ENCODE data around the gene SLC7A8.

The SLC7A8 gene

DNA sequence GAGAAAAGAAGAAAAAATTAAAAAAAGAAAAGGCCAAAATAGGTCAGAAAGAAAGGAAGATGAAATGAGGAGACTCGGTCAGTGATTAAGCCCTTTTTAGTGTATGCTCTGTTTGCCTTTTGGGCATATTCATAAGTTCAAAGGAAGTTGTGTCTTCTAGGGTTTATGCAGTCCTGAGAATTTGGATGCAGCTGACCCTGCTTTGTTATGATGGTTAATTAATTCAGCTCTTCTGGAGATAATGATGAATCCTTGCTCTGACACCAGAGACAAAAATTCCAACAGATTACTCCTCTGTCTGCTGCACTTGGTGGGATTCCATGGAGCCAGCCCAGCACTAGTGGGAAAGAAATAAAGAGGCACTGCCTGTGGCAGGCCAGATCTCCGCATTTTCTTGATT lies 4.5 kb upstream of the SLC7A8 start (continued):
- TF ChIP-seq TSHZ1 (tag by site-specific recombination; IDR thresholded peaks at IDR 0.05; ENCODE audit: borderline replicate concordance) (no peak), ZNF621 (tag by site-specific recombination; IDR thresholded peaks at IDR 0.05) (no peak), ZNF354C (tag by site-specific recombination; IDR thresholded peaks at IDR 0.05; ENCODE audit: borderline replicate concordance, low read depth) (no peak), ZNF112 (tag by site-specific recombination; IDR thresholded peaks at IDR 0.05) (no peak), ZNF280C (tag by site-specific recombination; IDR thresholded peaks at IDR 0.05) (no peak), ZBTB1 (tag by site-specific recombination; IDR thresholded peaks at IDR 0.05) (no peak), INSM2 (tag by site-specific recombination; IDR thresholded peaks at IDR 0.05) (no peak)
- TF ChIP-seq, protein P1, sequence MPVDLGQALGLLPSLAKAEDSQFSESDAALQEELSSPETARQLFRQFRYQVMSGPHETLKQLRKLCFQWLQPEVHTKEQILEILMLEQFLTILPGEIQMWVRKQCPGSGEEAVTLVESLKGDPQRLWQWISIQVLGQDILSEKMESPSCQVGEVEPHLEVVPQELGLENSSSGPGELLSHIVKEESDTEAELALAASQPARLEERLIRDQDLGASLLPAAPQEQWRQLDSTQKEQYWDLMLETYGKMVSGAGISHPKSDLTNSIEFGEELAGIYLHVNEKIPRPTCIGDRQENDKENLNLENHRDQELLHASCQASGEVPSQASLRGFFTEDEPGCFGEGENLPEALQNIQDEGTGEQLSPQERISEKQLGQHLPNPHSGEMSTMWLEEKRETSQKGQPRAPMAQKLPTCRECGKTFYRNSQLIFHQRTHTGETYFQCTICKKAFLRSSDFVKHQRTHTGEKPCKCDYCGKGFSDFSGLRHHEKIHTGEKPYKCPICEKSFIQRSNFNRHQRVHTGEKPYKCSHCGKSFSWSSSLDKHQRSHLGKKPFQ (tag by site-specific recombination; IDR thresholded peaks at IDR 0.05) = no peak
- TF ChIP-seq, protein P2, sequence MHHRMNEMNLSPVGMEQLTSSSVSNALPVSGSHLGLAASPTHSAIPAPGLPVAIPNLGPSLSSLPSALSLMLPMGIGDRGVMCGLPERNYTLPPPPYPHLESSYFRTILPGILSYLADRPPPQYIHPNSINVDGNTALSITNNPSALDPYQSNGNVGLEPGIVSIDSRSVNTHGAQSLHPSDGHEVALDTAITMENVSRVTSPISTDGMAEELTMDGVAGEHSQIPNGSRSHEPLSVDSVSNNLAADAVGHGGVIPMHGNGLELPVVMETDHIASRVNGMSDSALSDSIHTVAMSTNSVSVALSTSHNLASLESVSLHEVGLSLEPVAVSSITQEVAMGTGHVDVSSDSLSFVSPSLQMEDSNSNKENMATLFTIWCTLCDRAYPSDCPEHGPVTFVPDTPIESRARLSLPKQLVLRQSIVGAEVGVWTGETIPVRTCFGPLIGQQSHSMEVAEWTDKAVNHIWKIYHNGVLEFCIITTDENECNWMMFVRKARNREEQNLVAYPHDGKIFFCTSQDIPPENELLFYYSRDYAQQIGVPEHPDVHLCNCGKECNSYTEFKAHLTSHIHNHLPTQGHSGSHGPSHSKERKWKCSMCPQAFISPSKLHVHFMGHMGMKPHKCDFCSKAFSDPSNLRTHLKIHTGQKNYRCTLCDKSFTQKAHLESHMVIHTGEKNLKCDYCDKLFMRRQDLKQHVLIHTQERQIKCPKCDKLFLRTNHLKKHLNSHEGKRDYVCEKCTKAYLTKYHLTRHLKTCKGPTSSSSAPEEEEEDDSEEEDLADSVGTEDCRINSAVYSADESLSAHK (tag by site-specific recombination; IDR thresholded peaks at IDR 0.05) = no peak

DNA sequence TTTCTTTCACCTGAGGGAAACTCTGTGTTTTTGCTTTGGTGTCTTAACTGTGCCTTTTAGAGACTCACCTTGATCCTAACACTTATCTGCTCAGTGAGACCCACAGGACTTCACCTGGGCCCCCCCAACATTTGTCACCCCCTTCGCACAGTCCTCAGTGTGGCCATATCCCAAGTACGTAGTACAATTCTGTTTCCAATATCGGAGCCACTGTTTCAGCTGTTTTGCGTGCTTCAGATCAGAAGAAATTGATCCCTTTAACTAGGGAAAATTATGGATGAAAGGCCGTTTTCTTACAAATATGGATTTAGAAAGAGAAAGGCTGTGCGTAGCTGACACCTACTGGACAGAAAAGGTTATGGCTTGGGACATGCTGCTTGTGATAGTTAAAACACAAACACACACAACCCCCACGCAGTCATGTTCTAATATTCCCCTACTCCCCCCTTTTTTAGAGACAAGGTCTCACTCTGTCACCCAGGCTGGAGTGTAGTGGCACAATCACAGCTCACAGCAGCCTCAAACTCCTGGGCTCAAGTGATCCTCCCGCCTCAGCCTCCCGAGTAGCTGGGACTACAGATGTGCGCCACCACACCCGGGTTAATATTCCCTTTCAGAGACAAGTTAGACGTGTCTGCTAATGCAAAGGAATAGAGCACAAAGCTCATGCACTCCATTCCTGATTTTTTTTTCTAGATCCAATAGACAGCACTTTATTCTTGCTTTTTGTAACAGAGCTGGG lies 3.6 kb upstream of the SLC7A8 start:
- no peak overlapping the region for H3K4me3 ChIP-seq (ENCODE audit: low read depth, low read length)
- CTCF ChIA-PET = interaction anchor here (0.6 to 11.0 kb wide), 40 partner anchors 8 to 320 kb away, joined by 3 to 424 read pairs (median 6); partner anchors contain the start of genes ACIN1, C14orf119, CEBPE and CIROP
- H3K9me3 ChIP-seq (ENCODE audit: control insufficient read depth, insufficient read depth, low read depth, low read length) = no peaks in the 10 kb centered on the region
- POLR2A ChIA-PET = no interaction called here
- H3K4me1 ChIP-seq (ENCODE audit: control insufficient read depth, insufficient read depth, low read length) = no peaks in the 10 kb centered on the region; the same call in 1 of the 2 replicates
- H3K36me3 ChIP-seq (ENCODE audit: control insufficient read depth in 2 of 2, insufficient read depth in 1 of 2, low read length in 2 of 2) = no peaks in the 10 kb centered on the region
- H3K27ac ChIP-seq (ENCODE audit: extremely low read depth, low read depth, low read length) = no peak overlapping the region
- TF ChIP-seq ZNF324 (tag by site-specific recombination; IDR thresholded peaks at IDR 0.05) = no peak
- no peak for TF ChIP-seq ZNF223 (tag by site-specific recombination; IDR thresholded peaks at IDR 0.05)
- TF ChIP-seq BCL6B (tag by site-specific recombination; IDR thresholded peaks at IDR 0.05) = no peak
- no peak for TF ChIP-seq SCRT1 (tag by site-specific recombination; IDR thresholded peaks at IDR 0.05; ENCODE audit: borderline replicate concordance)
- TF ChIP-seq ZNF654 (tag by site-specific recombination; IDR thresholded peaks at IDR 0.05; ENCODE audit: low read depth) = peak; percentile 89
- no peak for TF ChIP-seq ZNF776 (tag by site-specific recombination; IDR thresholded peaks at IDR 0.05; ENCODE audit: borderline replicate concordance)
- no peak for TF ChIP-seq ZNF792 (tag by site-specific recombination; IDR thresholded peaks at IDR 0.05)
- peak; percentile 13; the same call in 1 of the 2 replicates for TF ChIP-seq ZFHX2 (tag by site-specific recombination; conservative IDR thresholded peaks at IDR 0.05)
- 0 out of 2 replicates have a peak, but pooled peaks have one; percentile 39 for TF ChIP-seq CTCF (tag by site-specific recombination; IDR thresholded peaks at IDR 0.05)
- no peak for TF ChIP-seq KLF8 (tag by site-specific recombination; IDR thresholded peaks at IDR 0.05)
- TF ChIP-seq ZNF155 (tag by site-specific recombination; IDR thresholded peaks at IDR 0.05) = no peak
